ENCODE results near the gene DYNLL1. TPM values are rescaled to one million over a fixed set of nuclear protein-coding genes. Genes with fewer than 3 reads are reported as not detected.

Gene DYNLL1
- total RNA-seq, 3 donors from 2014 or later (not counting 1 experiment from before 2014, with no cell fraction given) = 69.7 to 110 (median 77.2) TPM

DNA sequence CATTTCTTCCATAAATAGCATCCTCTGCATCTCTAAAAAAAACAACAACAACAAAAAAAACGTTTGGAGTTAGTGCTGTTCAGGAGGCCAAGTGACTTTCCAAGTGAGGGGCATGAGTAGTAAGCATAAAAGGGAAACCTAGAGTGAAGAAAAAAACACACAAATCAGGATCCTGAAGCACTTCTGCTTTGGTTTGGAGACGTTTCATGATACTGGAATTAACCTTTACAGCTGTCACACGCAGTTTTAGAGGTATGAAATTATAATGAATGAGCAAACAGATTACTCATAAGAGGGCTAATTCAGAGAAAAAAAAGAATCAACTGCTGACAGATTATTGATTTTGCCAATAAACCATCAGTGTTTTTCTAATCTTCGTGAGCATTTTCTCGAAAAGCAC, 30.2 kb upstream of the DYNLL1 start:
- no peak overlapping the region for H3K4me3 ChIP-seq (ENCODE audit: low read length)
- H3K27me3 Mint-ChIP-seq (ENCODE audit: low read depth in 2 of 2) = no peaks in the 10 kb centered on the region
- peaks cover 32% of the 10 kb centered on the region for H3K4me1 ChIP-seq (ENCODE audit: control insufficient read depth, insufficient read depth, low read length)
- DNase-seq (no peak), ATAC-seq (no peak)
- 49% methylated on average over 2 of the region's 5 CpGs for WGBS (ENCODE audit: insufficient coverage)
- no peaks in the 10 kb centered on the region for H3K9me3 Mint-ChIP-seq
- H3K27me3 ChIP-seq (ENCODE audit: control insufficient read depth, insufficient read depth, low read length) = no peaks in the 10 kb centered on the region
- no peaks in the 10 kb centered on the region for H3K9me3 ChIP-seq (ENCODE audit: control insufficient read depth, insufficient read depth, low read length)
- peaks cover 58% of the 10 kb centered on the region for H3K36me3 ChIP-seq (ENCODE audit: control insufficient read depth, insufficient read depth, low read length)
- intact Hi-C loops (cut with micrococcal nuclease) = loop anchor here (1.0 kb wide), 1 partner anchor 26 kb away; no protein-coding TSS in a partner anchor
- peaks cover 45 to 55% of the 10 kb centered on the region in 2 donors for H3K4me1 Mint-ChIP-seq
- no peak overlapping the region for H3K27ac ChIP-seq (ENCODE audit: low read length)
- no peak overlapping the region for H3K4me3 Mint-ChIP-seq
- peaks cover 14% of the 10 kb centered on the region for H3K36me3 Mint-ChIP-seq
- TF ChIP-seq, protein P1, sequence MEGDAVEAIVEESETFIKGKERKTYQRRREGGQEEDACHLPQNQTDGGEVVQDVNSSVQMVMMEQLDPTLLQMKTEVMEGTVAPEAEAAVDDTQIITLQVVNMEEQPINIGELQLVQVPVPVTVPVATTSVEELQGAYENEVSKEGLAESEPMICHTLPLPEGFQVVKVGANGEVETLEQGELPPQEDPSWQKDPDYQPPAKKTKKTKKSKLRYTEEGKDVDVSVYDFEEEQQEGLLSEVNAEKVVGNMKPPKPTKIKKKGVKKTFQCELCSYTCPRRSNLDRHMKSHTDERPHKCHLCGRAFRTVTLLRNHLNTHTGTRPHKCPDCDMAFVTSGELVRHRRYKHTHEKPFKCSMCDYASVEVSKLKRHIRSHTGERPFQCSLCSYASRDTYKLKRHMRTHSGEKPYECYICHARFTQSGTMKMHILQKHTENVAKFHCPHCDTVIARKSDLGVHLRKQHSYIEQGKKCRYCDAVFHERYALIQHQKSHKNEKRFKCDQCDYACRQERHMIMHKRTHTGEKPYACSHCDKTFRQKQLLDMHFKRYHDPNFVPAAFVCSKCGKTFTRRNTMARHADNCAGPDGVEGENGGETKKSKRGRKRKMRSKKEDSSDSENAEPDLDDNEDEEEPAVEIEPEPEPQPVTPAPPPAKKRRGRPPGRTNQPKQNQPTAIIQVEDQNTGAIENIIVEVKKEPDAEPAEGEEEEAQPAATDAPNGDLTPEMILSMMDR (IDR thresholded peaks at IDR 0.05) = no peak
- H3K27ac Mint-ChIP-seq = peak overlapping the region; percentile 76 to 91

DNA sequence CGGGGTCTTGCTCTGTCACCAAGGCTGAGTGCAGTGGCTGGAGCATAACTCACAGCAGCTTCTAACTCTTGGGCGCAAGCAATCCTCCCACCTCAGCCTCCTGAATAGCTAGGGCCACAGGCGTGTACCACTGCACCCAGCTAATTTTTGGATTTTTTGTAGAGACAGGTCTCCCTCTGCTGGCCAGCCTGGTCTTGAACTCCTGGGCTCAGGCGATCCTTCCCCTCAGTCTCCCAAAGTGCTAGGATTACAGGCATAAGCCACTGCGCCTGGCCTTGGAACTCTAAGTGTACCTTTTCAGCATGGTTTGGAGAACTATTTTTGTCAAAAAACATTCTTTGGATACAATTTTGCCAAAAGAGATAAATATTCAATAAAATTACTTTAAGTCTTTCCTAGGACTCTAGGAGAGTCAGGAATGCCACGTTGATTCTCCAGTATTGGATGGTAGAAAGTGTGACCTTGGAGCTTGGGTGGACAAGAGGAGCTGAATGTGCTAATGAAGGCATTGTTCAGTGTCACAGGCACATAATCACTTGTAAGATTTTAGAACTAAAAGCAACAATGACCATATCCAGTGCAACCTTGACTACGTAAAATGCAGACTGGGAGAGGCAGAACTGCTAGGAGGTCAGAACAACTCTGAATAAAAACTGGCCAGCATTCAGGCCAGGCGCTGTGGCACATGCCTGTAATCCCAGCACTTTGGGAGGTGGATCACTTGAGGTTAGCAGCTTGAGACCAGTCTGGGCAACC, 29.2 kb upstream of the DYNLL1 start:
- Histone ChIP-seq H3K36me3 (ENCODE audit: control insufficient read depth, insufficient read depth, low read length) (peaks cover 49% of the 10 kb centered on the region), H3K27ac (ENCODE audit: low read length) (no peak overlapping the region), H3K9me3 (ENCODE audit: control insufficient read depth, insufficient read depth, low read length) (no peaks in the 10 kb centered on the region), H3K27me3 (ENCODE audit: control insufficient read depth, insufficient read depth, low read length) (no peaks in the 10 kb centered on the region), H3K4me3 (ENCODE audit: low read length) (no peak overlapping the region), H3K4me1 (ENCODE audit: control insufficient read depth, insufficient read depth, low read length) (peaks cover 40% of the 10 kb centered on the region)
- H3K9me3 Mint-ChIP-seq = no peaks in the 10 kb centered on the region
- intact Hi-C loops (cut with micrococcal nuclease) = loop anchor here (1.0 kb wide), 1 partner anchor 27 kb away; no protein-coding TSS in a partner anchor
- TF ChIP-seq, protein P1 (IDR thresholded peaks at IDR 0.05) = peak; percentile 53
- peaks cover 14% of the 10 kb centered on the region for H3K36me3 Mint-ChIP-seq
- H3K4me3 Mint-ChIP-seq = peak overlapping the region; percentile 35
- H3K4me1 Mint-ChIP-seq = peaks cover 51 to 61% of the 10 kb centered on the region in 2 donors
- DNase-seq = peak in 1 of 2 donors; percentile 71
- ATAC-seq = no peak
- no peaks in the 10 kb centered on the region for H3K27me3 Mint-ChIP-seq (ENCODE audit: low read depth in 2 of 2)
- H3K27ac Mint-ChIP-seq = peak overlapping the region; percentile 76 to 91
- WGBS (ENCODE audit: insufficient coverage) = 73% methylated on average over 8 of the region's 8 CpGs

DNA sequence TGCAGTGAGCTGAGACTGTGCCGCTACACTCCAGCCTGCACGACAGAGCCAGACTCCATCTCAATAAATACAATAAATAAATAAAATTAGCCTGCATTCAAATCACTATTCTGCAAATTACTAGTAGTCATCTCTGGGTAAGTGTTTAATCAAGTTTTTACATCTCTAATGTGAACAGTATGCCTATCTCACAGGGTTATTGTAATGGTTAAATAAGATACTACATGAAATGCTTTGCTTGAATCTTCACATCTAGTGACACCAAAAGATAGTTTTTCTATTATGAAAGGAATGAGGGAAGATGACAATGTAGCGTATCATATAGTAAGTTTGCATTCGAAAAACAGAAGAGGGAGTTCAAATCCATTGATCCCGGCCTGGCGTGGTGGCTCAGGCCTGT, 28.5 kb upstream of the DYNLL1 start:
- TF ChIP-seq, protein P1 (IDR thresholded peaks at IDR 0.05) = no peak
- intact Hi-C loops (cut with micrococcal nuclease) = no loop called here
- no peaks in the 10 kb centered on the region for H3K9me3 Mint-ChIP-seq
- H3K27me3 Mint-ChIP-seq (ENCODE audit: low read depth in 2 of 2) = no peaks in the 10 kb centered on the region
- Histone ChIP-seq H3K9me3 (ENCODE audit: control insufficient read depth, insufficient read depth, low read length) (no peaks in the 10 kb centered on the region), H3K4me3 (ENCODE audit: low read length) (no peak overlapping the region), H3K4me1 (ENCODE audit: control insufficient read depth, insufficient read depth, low read length) (peaks cover 41% of the 10 kb centered on the region), H3K27ac (ENCODE audit: low read length) (no peak overlapping the region), H3K36me3 (ENCODE audit: control insufficient read depth, insufficient read depth, low read length) (peaks cover 42% of the 10 kb centered on the region), H3K27me3 (ENCODE audit: control insufficient read depth, insufficient read depth, low read length) (no peaks in the 10 kb centered on the region)
- peaks cover 14% of the 10 kb centered on the region for H3K36me3 Mint-ChIP-seq
- H3K27ac Mint-ChIP-seq = peak overlapping the region; percentile 91 to 97
- DNase-seq (no peak), ATAC-seq (no peak)
- WGBS (ENCODE audit: insufficient coverage) = 96% methylated on average over 6 of the region's 6 CpGs
- H3K4me1 Mint-ChIP-seq = peaks cover 58 to 68% of the 10 kb centered on the region in 2 donors
- peak overlapping the region; percentile 95 for H3K4me3 Mint-ChIP-seq

Data from natural killer cell (primary cell).